Measurements from ENCODE around the gene SMIM41. TPM values are rescaled to one million over a fixed set of nuclear protein-coding genes. Genes with fewer than 3 reads are reported as not detected.
A peak's percentile ranks its signal among the peaks of the same experiment; 100 is the strongest.

Gene SMIM41
- total and polyA plus RNA-seq, 3 donors from 2014 or later, result 2.6 to 21.7 (median 15.6) TPM

- 2 to 5% methylated on average over 13 to 37 of the region's 37 CpGs for WGBS, 2 donors
- no peaks in the 10 kb centered on the region for H3K27me3 ChIP-seq
- H3K4me3 ChIP-seq, result peak overlapping the region; percentile 81 to 87
- DNase-seq, result no peak
- no peaks in the 10 kb centered on the region for H3K9me3 ChIP-seq
- TF ChIP-seq, protein P1, sequence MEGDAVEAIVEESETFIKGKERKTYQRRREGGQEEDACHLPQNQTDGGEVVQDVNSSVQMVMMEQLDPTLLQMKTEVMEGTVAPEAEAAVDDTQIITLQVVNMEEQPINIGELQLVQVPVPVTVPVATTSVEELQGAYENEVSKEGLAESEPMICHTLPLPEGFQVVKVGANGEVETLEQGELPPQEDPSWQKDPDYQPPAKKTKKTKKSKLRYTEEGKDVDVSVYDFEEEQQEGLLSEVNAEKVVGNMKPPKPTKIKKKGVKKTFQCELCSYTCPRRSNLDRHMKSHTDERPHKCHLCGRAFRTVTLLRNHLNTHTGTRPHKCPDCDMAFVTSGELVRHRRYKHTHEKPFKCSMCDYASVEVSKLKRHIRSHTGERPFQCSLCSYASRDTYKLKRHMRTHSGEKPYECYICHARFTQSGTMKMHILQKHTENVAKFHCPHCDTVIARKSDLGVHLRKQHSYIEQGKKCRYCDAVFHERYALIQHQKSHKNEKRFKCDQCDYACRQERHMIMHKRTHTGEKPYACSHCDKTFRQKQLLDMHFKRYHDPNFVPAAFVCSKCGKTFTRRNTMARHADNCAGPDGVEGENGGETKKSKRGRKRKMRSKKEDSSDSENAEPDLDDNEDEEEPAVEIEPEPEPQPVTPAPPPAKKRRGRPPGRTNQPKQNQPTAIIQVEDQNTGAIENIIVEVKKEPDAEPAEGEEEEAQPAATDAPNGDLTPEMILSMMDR (IDR thresholded peaks at IDR 0.05), result no peak
- TF ChIP-seq POLR2A (IDR thresholded peaks at IDR 0.05), result no peak
- peak overlapping the region; percentile 71 to 88 for H3K27ac ChIP-seq
- H3K36me3 ChIP-seq (ENCODE audit: low read depth, missing control alignments), result no peaks in the 10 kb centered on the region
- intact Hi-C loops (cut with DNase I; ENCODE audit: low total_unique reads), result no loop called here
- H3K4me1 ChIP-seq, result peaks cover 28% of the 10 kb centered on the region
These were observed 9.1 kb upstream of the SMIM41 start for GRCh38 chr12:52070185-52070925.

DNA sequence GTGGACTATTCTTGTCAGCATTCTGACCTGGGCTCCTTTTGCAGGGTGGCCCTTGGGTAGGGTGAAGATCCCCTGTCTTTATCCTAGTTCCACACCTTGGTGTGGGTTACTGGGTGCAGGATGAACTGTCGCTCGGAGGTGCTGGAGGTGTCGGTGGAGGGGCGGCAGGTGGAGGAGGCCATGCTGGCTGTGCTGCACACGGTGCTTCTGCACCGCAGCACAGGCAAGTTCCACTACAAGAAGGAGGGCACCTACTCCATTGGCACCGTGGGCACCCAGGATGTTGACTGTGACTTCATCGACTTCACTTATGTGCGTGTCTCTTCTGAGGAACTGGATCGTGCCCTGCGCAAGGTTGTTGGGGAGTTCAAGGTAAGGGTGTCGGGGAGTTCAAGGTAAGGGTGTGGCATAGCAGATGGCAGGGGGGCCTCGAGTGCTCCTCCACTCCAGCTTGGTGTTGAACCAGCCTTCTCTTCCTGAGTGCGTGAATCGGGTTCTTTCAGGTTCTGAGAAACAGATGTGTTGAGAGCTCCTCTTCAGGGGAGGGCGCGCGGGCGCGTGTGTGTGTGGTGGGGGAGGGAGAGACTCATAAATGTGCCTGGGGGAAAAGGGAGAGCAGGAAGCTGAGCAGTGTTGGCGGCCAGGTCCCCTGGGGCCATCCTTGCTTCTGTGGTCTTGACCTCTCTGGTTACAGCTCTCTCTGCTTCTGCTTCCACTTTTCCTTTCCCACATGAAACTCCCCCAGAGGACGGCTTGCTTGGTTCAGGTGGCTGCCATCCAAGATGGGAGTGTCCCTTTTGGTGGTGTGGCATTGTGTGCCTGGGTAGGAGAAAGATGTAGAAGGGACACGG, 5.7 kb upstream of the SMIM41 start:
- no peak for TF ChIP-seq POLR2A (IDR thresholded peaks at IDR 0.05)
- TF ChIP-seq, protein P1 (IDR thresholded peaks at IDR 0.05), result no peak
- Histone ChIP-seq H3K36me3 (ENCODE audit: low read depth, missing control alignments) (no peaks in the 10 kb centered on the region), H3K27me3 (no peaks in the 10 kb centered on the region), H3K27ac (peak overlapping the region; percentile 20 to 35), H3K4me1 (peaks cover 33% of the 10 kb centered on the region), H3K4me3 (no peak overlapping the region), H3K9me3 (no peaks in the 10 kb centered on the region)
- DNase-seq, result peak; percentile 91
- intact Hi-C loops (cut with DNase I; ENCODE audit: low total_unique reads), result no loop called here
- WGBS, 2 donors, result 68 to 73% methylated on average over 16 to 23 of the region's 23 CpGs

- peak overlapping the region in 1 of 2 donors; percentile 20 for H3K27ac ChIP-seq
- no peaks in the 10 kb centered on the region for H3K27me3 ChIP-seq
- peaks cover 40% of the 10 kb centered on the region for H3K4me1 ChIP-seq
- no peaks in the 10 kb centered on the region for H3K36me3 ChIP-seq (ENCODE audit: low read depth, missing control alignments)
- no peak for DNase-seq
- intact Hi-C loops (cut with DNase I; ENCODE audit: low total_unique reads), result no loop called here
- no peak for TF ChIP-seq POLR2A (IDR thresholded peaks at IDR 0.05)
- TF ChIP-seq, protein P1 (IDR thresholded peaks at IDR 0.05), result no peak
- H3K4me3 ChIP-seq, result no peak overlapping the region
- WGBS, 2 donors, result 70 to 80% methylated on average over 3 of the region's 3 CpGs
- no peaks in the 10 kb centered on the region for H3K9me3 ChIP-seq
These were observed 4.4 kb upstream of the SMIM41 start for GRCh38 chr12:52074971-52075724.

- no peak for DNase-seq
- no peak overlapping the region for H3K27ac ChIP-seq
- no peaks in the 10 kb centered on the region for H3K36me3 ChIP-seq (ENCODE audit: low read depth, missing control alignments)
- no peak overlapping the region for H3K4me3 ChIP-seq
- intact Hi-C loops (cut with DNase I; ENCODE audit: low total_unique reads), result no loop called here
- no peak for TF ChIP-seq POLR2A (IDR thresholded peaks at IDR 0.05)
- TF ChIP-seq, protein P1 (IDR thresholded peaks at IDR 0.05), result no peak
- WGBS, 2 donors, result 91 to 93% methylated on average over 6 to 16 of the region's 16 CpGs
- H3K9me3 ChIP-seq, result no peaks in the 10 kb centered on the region
- H3K27me3 ChIP-seq, result no peaks in the 10 kb centered on the region
- peaks cover 40% of the 10 kb centered on the region for H3K4me1 ChIP-seq
These were observed 2.7 kb upstream of the SMIM41 start for GRCh38 chr12:52076811-52077210.

Data from testis (tissue), 3 donors.